ENCODE results near the gene OCA2. TPM values are rescaled to one million over a fixed set of nuclear protein-coding genes. Genes with fewer than 3 reads are reported as not detected.

OCA2 gene
- polyA plus RNA-seq, 3 donors: not detected

DNA sequence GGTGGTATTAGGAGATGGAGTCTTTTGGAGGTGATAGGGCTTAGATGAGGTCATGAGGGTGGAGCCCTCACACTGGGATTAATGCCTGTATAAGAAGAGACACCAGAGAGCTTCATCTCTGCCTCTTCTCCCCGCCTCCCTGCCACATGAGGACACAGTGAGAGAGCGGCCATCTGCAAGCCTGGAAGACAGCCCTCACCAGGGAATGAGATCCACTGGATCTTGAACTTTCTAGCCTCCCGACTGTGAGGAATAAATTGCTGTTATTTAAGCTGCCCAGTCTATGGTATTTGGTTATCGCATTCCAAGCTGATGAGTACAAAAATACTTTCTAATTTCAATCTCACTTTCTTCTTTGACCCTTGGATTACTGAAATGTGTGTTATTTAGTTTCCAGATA, 121.4 kb downstream of the OCA2 start:
- Histone ChIP-seq H3K4me1 (ENCODE audit: control insufficient read depth in 1 of 2, insufficient read depth in 2 of 2, low read length in 2 of 2) (no peaks in the 10 kb centered on the region), H3K36me3 (replicated peaks in 1 of 2; ENCODE audit: control insufficient read depth in 1 of 2, insufficient read depth in 2 of 2, low read length in 2 of 2) (no peaks in the 10 kb centered on the region), H2AFZ (ENCODE audit: insufficient read depth, low read depth, low read length, poor library complexity, severe bottlenecking) (no peak overlapping the region), H3K79me2 (ENCODE audit: insufficient read depth, low read length) (no peaks in the 10 kb centered on the region), H3K9ac (ENCODE audit: insufficient read depth, low read length, poor library complexity, severe bottlenecking) (no peak overlapping the region), H3K4me2 (replicated peaks; ENCODE audit: extremely low read depth, low read length, poor library complexity, severe bottlenecking) (no peak overlapping the region), H4K20me1 (ENCODE audit: insufficient read depth, low read length) (no peaks in the 10 kb centered on the region), H3K4me3 (replicated peaks in 1 of 3; ENCODE audit: low read depth in 2 of 3, low read length in 3 of 3) (no peak overlapping the region), H3K9me3 (replicated peaks in 1 of 2; ENCODE audit: control insufficient read depth in 1 of 2, insufficient read depth in 1 of 2, low read length in 2 of 2) (peaks cover 0 to 3% of the 10 kb centered on the region in 2 donors), H3K27ac (ENCODE audit: low read depth in 1 of 2, low read length in 2 of 2) (no peak overlapping the region), H3K27me3 (ENCODE audit: control insufficient read depth in 2 of 2, insufficient read depth in 2 of 2, low read length in 2 of 2) (no peaks in the 10 kb centered on the region)
- intact Hi-C loops (cut with micrococcal nuclease): no loop called here
- H3K4me1 Mint-ChIP-seq: no peaks in the 10 kb centered on the region
- TF ChIP-seq, protein P1, sequence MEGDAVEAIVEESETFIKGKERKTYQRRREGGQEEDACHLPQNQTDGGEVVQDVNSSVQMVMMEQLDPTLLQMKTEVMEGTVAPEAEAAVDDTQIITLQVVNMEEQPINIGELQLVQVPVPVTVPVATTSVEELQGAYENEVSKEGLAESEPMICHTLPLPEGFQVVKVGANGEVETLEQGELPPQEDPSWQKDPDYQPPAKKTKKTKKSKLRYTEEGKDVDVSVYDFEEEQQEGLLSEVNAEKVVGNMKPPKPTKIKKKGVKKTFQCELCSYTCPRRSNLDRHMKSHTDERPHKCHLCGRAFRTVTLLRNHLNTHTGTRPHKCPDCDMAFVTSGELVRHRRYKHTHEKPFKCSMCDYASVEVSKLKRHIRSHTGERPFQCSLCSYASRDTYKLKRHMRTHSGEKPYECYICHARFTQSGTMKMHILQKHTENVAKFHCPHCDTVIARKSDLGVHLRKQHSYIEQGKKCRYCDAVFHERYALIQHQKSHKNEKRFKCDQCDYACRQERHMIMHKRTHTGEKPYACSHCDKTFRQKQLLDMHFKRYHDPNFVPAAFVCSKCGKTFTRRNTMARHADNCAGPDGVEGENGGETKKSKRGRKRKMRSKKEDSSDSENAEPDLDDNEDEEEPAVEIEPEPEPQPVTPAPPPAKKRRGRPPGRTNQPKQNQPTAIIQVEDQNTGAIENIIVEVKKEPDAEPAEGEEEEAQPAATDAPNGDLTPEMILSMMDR (IDR thresholded peaks at IDR 0.05): no peak
- 100% methylated on average over 1 of the region's 4 CpGs for WGBS (ENCODE audit: insufficient coverage)
- H3K4me3 Mint-ChIP-seq: no peak overlapping the region
- H3K27me3 Mint-ChIP-seq (ENCODE audit: low read depth in 3 of 3): peaks cover 0 to 2% (median 0%) of the 10 kb centered on the region in 3 donors
- no peaks in the 10 kb centered on the region for H3K36me3 Mint-ChIP-seq
- no peak overlapping the region for H3K27ac Mint-ChIP-seq
- DNase-seq: no peak
- H3K9me3 Mint-ChIP-seq: peaks cover 0 to 15% (median 7%) of the 10 kb centered on the region in 7 donors

DNA sequence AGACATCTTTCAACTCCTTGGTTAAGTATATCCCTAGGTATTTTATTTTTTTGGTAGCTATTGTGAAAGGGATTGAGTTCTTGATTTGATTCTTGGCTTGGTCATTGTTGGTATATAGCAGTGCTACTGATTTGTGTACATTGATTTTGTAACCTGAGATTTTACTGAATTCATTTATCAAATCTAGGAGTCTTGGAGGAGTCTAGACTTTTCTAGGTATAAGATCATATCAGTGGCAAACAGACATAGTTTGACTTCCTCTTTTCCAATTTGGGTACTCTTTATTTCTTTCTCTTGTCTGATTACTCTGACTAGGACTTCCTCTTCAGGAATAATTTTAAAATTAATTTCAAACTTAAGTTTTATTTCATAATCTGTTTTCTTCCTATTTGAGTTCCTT, 125.2 kb downstream of the OCA2 start:
- intact Hi-C loops (cut with micrococcal nuclease): no loop called here
- Histone ChIP-seq H3K9me3 (replicated peaks in 1 of 2; ENCODE audit: control insufficient read depth in 1 of 2, insufficient read depth in 1 of 2, low read length in 2 of 2) (peaks cover 0 to 6% of the 10 kb centered on the region in 2 donors), H3K27me3 (ENCODE audit: control insufficient read depth in 2 of 2, insufficient read depth in 2 of 2, low read length in 2 of 2) (no peaks in the 10 kb centered on the region), H3K4me1 (ENCODE audit: control insufficient read depth in 1 of 2, insufficient read depth in 2 of 2, low read length in 2 of 2) (no peaks in the 10 kb centered on the region), H3K79me2 (ENCODE audit: insufficient read depth, low read length) (no peaks in the 10 kb centered on the region), H3K27ac (ENCODE audit: low read depth in 1 of 2, low read length in 2 of 2) (no peak overlapping the region), H4K20me1 (ENCODE audit: insufficient read depth, low read length) (no peaks in the 10 kb centered on the region), H3K36me3 (replicated peaks in 1 of 2; ENCODE audit: control insufficient read depth in 1 of 2, insufficient read depth in 2 of 2, low read length in 2 of 2) (no peaks in the 10 kb centered on the region), H3K4me3 (replicated peaks in 1 of 3; ENCODE audit: low read depth in 2 of 3, low read length in 3 of 3) (no peak overlapping the region), H2AFZ (ENCODE audit: insufficient read depth, low read depth, low read length, poor library complexity, severe bottlenecking) (no peak overlapping the region), H3K9ac (ENCODE audit: insufficient read depth, low read length, poor library complexity, severe bottlenecking) (no peak overlapping the region), H3K4me2 (replicated peaks; ENCODE audit: extremely low read depth, low read length, poor library complexity, severe bottlenecking) (no peak overlapping the region)
- Mint-ChIP-seq H3K4me1 (no peaks in the 10 kb centered on the region), H3K27me3 (ENCODE audit: low read depth in 3 of 3) (no peaks in the 10 kb centered on the region), H3K27ac (no peak overlapping the region), H3K36me3 (no peaks in the 10 kb centered on the region), H3K9me3 (peaks cover 0 to 13% (median 3%) of the 10 kb centered on the region in 7 donors), H3K4me3 (no peak overlapping the region)
- no peak for DNase-seq
- TF ChIP-seq, protein P1 (IDR thresholded peaks at IDR 0.05): no peak
